ENCODE data around the gene TRIP6.
"Not testable (repeated sequence)": the region's sequence is repeated elsewhere in the genome, so short reads cannot be mapped to it uniquely, and the experiment has no call there.

TRIP6 gene

DNA sequence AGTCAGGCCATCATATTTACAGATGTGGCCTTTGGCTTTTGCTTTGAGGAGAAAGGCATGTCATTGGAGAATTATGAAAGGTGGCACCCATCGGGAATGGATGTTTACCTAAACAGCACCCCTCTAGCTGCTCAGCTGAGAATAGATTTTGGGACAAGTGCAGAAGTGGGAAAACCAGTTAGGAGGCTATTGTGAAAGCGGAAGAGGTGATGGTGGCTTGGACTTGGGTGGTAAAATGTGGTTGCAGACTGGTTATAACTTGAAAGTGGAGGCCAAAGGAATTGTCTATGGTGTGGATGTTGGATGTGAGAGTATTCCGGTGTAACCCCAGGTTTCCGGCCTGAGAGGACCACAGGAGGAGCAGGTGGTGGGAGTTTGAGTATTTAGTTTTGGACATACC is 19.8 kb upstream of the TRIP6 start:
- no peak for DNase-seq

DNA sequence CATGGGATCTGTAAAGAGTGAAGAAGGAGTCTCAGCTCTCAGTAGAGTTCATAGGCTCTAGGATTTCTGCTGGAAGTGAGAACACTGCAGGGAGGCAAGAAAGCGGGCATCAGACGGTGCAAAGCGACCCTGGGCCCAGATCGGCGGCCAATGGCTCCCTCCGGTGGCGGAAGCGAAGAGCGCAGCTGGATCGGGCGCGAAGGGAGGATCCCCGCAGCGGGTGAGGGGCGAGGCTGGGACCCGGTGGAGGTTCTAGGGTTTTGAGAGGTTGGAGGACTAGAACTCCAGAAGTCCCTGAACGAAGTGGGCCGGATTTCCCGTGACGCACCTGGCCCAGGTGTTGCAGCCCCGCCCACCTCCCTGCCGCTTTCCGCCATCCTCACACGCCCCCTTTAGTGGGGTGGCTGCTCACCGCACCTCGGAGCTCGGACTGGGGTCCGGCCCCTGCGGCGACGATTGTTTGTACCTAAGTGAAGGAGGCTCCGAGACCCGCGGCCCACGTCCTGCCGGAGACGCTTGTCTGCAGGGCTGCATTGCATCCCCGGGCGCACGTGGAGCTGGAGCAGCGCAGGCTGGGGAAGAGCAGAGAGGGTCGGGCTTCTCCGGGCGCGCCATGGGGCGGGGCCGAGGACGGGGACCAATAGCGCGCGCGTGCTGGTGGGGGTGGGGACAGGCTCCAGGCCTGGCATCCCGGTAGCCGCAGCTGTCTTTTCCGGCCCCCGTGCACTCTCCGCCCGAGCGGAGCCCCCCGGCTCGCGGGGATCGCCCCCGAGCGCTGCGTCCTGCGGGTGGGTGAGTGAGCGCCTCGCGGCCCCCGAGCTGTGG is 14.9 kb upstream of the TRIP6 start, which contains the start of gene SLC12A9:
Gene SLC12A9 (plus strand): TSS at position 666 of the 825 bp plus-strand sequence. CDS start 1,485 bp downstream, outside the sequence.
- peak; percentile 97 for DNase-seq
- Histone ChIP-seq H3K4me1 (0 out of 2 replicates have a peak, but pooled peaks cover 2% of the 10 kb centered on the region), H3K27me3 (no peaks in the 10 kb centered on the region), H3K9me3 (no peaks in the 10 kb centered on the region), H3K36me3 (no peaks in the 10 kb centered on the region), H3K4me3 (ENCODE audit: low read depth, low read length) (peak within 1 kb of the TSS; percentile 78)
- TF ChIP-seq CTCF (IDR thresholded peaks at IDR 0.05; ENCODE audit: low read depth, low read length) = peak; percentile 89

More for the DNA sequence above, 19.8 kb upstream of the TRIP6 start:
- H3K4me1 ChIP-seq = 0 out of 2 replicates have a peak, but pooled peaks cover 2% of the 10 kb centered on the region
- no peaks in the 10 kb centered on the region for H3K27me3 ChIP-seq
- no peaks in the 10 kb centered on the region for H3K36me3 ChIP-seq
- no peak overlapping the region for H3K4me3 ChIP-seq (ENCODE audit: low read depth, low read length)
- H3K9me3 ChIP-seq = no peaks in the 10 kb centered on the region
- no peak for TF ChIP-seq CTCF (IDR thresholded peaks at IDR 0.05; ENCODE audit: low read depth, low read length)

DNA sequence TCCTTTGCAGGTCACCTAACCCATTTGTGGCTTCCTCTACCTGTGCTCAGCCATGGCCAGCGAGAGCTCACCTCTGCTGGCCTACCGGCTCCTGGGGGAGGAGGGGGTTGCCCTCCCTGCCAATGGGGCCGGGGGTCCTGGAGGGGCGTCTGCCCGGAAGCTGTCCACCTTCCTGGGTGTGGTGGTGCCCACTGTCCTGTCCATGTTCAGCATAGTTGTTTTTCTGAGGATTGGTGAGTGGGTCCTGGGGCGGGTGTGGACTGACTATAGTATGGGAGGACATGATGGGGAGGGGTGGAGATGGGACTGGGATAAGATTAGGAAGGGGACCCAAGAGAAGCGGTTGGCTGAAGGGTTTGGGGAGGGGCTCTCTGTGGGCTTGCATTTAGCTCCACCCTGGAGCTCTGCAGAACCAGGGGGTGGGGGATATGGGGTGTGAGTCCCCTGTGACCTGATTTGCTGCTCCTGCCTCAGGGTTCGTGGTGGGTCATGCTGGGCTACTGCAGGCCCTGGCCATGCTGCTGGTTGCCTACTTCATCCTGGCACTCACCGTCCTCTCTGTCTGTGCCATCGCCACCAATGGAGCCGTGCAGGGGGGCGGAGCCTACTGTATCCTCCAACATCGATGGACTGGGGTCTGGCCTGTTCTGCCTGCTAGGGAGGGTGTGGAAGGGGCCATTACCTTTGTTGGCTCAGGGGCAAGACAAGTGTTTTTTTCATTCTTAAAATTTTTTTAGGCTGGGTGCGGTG is 12.9 kb upstream of the TRIP6 start:
- Histone ChIP-seq H3K9me3 (no peaks in the 10 kb centered on the region), H3K36me3 (no peaks in the 10 kb centered on the region), H3K4me3 (ENCODE audit: low read depth, low read length) (no peak overlapping the region), H3K4me1 (0 out of 2 replicates have a peak, but pooled peaks cover 2% of the 10 kb centered on the region), H3K27me3 (no peaks in the 10 kb centered on the region)
- DNase-seq = no peak
- TF ChIP-seq CTCF (IDR thresholded peaks at IDR 0.05; ENCODE audit: low read depth, low read length) = no peak

DNA sequence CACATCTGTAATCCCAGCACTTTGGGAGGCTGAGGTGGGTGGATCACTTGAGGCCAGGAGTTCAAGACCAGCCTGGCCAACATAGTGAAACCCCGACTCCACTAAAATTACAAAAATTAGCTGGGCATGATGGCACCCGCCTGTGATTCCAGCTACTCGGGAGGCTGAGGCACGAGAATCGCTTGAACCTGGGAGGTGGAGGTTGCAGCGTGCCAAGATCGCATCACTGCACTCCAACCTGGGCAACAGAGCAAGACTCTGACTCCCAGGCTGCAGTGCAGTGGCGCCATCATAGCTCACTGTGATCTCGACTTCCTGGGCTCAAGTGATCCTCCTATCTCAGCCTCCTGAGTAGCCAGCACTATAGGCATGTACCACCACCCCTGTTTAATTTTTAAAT is 12.3 kb upstream of the TRIP6 start:
- not testable (repeated sequence) for H3K9me3 ChIP-seq; H3K27me3 ChIP-seq; H3K36me3 ChIP-seq; H3K4me1 ChIP-seq; DNase-seq; H3K4me3 ChIP-seq (ENCODE audit: low read depth, low read length)

GRCh38 chr7:100855515-100855914 is 11.7 kb upstream of the TRIP6 start:
- no peak overlapping the region for H3K4me3 ChIP-seq (ENCODE audit: low read depth, low read length)
- peaks cover 6% of the 10 kb centered on the region for H3K36me3 ChIP-seq
- no peak for TF ChIP-seq CTCF (IDR thresholded peaks at IDR 0.05; ENCODE audit: low read depth, low read length)
- DNase-seq = no peak
- H3K4me1 ChIP-seq = peaks cover 8% of the 10 kb centered on the region; the same call in 1 of the 2 replicates
- no peaks in the 10 kb centered on the region for H3K9me3 ChIP-seq
- H3K27me3 ChIP-seq = no peaks in the 10 kb centered on the region

DNA sequence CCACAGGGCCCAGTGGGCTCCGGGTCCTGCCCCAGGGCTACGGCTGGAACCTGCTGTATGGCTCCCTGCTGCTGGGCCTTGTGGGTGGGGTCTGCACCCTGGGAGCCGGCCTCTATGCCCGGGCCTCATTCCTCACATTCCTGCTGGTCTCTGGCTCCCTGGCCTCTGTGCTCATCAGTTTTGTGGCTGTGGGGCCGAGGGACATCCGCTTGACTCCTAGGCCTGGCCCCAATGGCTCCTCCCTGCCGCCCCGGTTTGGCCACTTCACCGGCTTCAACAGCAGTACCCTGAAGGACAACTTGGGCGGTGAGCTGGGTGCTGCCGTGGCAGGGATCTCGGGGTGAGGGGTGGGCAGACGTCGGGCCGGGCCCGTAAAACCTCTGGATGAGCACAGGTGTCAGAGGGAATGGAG is 10.3 kb upstream of the TRIP6 start:
- Histone ChIP-seq H3K9me3 (no peaks in the 10 kb centered on the region), H3K4me3 (ENCODE audit: low read depth, low read length) (no peak overlapping the region), H3K4me1 (peaks cover 7% of the 10 kb centered on the region; the same call in 1 of the 2 replicates), H3K27me3 (no peaks in the 10 kb centered on the region), H3K36me3 (peaks cover 11% of the 10 kb centered on the region)
- DNase-seq = no peak
- TF ChIP-seq CTCF (IDR thresholded peaks at IDR 0.05; ENCODE audit: low read depth, low read length) = no peak

Measured in BE2C (cell line).